SK-N-SH (cell line): ENCODE measurements around the gene NDUFB3. TPM values are rescaled to one million over a fixed set of nuclear protein-coding genes. Genes with fewer than 3 reads are reported as not detected.
A peak's percentile ranks its signal among the peaks of the same experiment; 100 is the strongest.

Source experiments
- CTCF ChIA-PET: fragments of 300-600, 350-600 bp; formaldehyde crosslinking; extraction: SDS; loops from one replicate; lab custom pipeline; 2021; lab: Yijun Ruan, JAX
- POLR2A ChIA-PET: fragments of 350-600 bp; sonication (Branson Sonifier 250); formaldehyde crosslinking; extraction: SDS; loops from one replicate; lab custom pipeline; 2020; ENCODE audit warnings: antibody characterized with exemption, inconsistent platforms; lab: Yijun Ruan, JAX
- DNase-seq: peaks from one replicate; pipeline ENCODE4 v3.0.0; 2012
- H2AFZ ChIP-seq: fragments of 200-600 bp; sonication (generic); 2 replicates; pipeline ENCODE4 v1.8.1; 2016; ENCODE audit warnings: antibody characterized with exemption, mild to moderate bottlenecking, low read depth
- H3F3A ChIP-seq: fragments of 200-600 bp; sonication (generic); replicated peaks from 2 replicates; pipeline ENCODE3; 2016; ENCODE audit warnings: antibody characterized with exemption, mild to moderate bottlenecking; ENCODE audit not compliant: insufficient read depth
- H3K27ac ChIP-seq, 2 experiments: fragments of 200-500 bp in 1 of 2; fragments of 200-600 bp in 1 of 2; sonication (Bioruptor generic) in 1 of 2; sonication (generic), shearing (Covaris generic) in 1 of 2; 2 replicates each; pipeline versions ENCODE4 v1.5.1 to v1.6.1; 2014 to 2016; ENCODE audit warnings: low read depth in 2 of 2, inconsistent platforms in 1 of 2, low read length in 1 of 2, mild to moderate bottlenecking in 1 of 2, mixed read lengths in 1 of 2
- H3K27me3 ChIP-seq: fragments of 200-600 bp; sonication (generic), shearing (Covaris generic); 2 replicates; pipeline ENCODE4 v1.6.1; 2016; ENCODE audit warnings: mixed run types; ENCODE audit not compliant: insufficient read depth
- H3K36me3 ChIP-seq, 2 experiments: fragments of 200-500 bp in 1 of 2; fragments of 200-600 bp in 1 of 2; sonication (Bioruptor generic) in 1 of 2; sonication (generic) in 1 of 2; replicated peaks in 1 of 2; 2 replicates each; pipeline versions ENCODE3 to v1.5.1; 2014 to 2016; ENCODE audit warnings: low read length in 1 of 2, mild to moderate bottlenecking in 1 of 2; ENCODE audit not compliant: insufficient read depth in 2 of 2, control insufficient read depth in 1 of 2
- H3K4me1 ChIP-seq, 2 experiments: fragments of 200-500 bp in 1 of 2; fragments of 200-600 bp in 1 of 2; sonication (Bioruptor generic) in 1 of 2; sonication (generic), shearing (Covaris generic) in 1 of 2; 2 replicates each; pipeline versions ENCODE4 v1.5.1 to v1.6.1; 2014 to 2016; ENCODE audit warnings: low read depth in 1 of 2, low read length in 1 of 2, mixed run types in 1 of 2; ENCODE audit not compliant: insufficient read depth in 2 of 2, control insufficient read depth in 1 of 2
- H3K4me2 ChIP-seq: fragments of 200-600 bp; sonication (generic), shearing (Covaris generic); 2 replicates; pipeline ENCODE4 v1.6.1; 2017; ENCODE audit warnings: mixed run types
- H3K4me3 ChIP-seq, 2 experiments: fragments of 200-500 bp in 1 of 2; fragments of 200-600 bp in 1 of 2; sonication (Bioruptor generic) in 1 of 2; sonication (generic), shearing (Covaris generic) in 1 of 2; 2 replicates each; pipeline versions ENCODE4 v1.5.1 to v1.8.1; 2014 to 2016; ENCODE audit warnings: low read depth in 2 of 2, inconsistent platforms in 1 of 2, low read length in 1 of 2, mild to moderate bottlenecking in 1 of 2, mixed read lengths in 1 of 2, moderate library complexity in 1 of 2
- H3K79me2 ChIP-seq: fragments of 200-600 bp; sonication (generic); 2 replicates; pipeline ENCODE4 v1.8.1; 2017; ENCODE audit warnings: mild to moderate bottlenecking; ENCODE audit not compliant: insufficient read depth
- H3K9ac ChIP-seq: fragments of 200-600 bp; sonication (generic); 2 replicates; pipeline ENCODE4 v1.6.1; 2017; ENCODE audit warnings: mixed run types
- H3K9me2 ChIP-seq: fragments of 200-600 bp; sonication (generic); 2 replicates; pipeline ENCODE4 v1.6.1; 2017; ENCODE audit warnings: mixed run types
- H3K9me3 ChIP-seq: fragments of 200-600 bp; sonication (generic); 2 replicates; pipeline ENCODE4 v1.6.1; 2017; ENCODE audit warnings: mixed run types, mild to moderate bottlenecking, moderate library complexity
- H4K20me1 ChIP-seq: fragments of 200-600 bp; sonication (generic); 2 replicates; pipeline ENCODE4 v1.6.1; 2017; ENCODE audit warnings: mild to moderate bottlenecking, mixed run types; ENCODE audit not compliant: insufficient read depth
- CHD2 ChIP-seq: fragments of 150-350 bp; IDR thresholded peaks from 2 replicates; pipeline ENCODE4 v1.6.1; 2018; ENCODE audit warnings: low read length; ENCODE audit not compliant: partially characterized antibody
- ELF1 ChIP-seq: IDR thresholded peaks from 2 replicates; pipeline ENCODE4 v1.4.0; 2012
- EZH2phosphoT487 ChIP-seq: fragments of 200-600 bp; sonication (generic); IDR thresholded peaks from 2 replicates; pipeline ENCODE4 v1.6.1; 2017; ENCODE audit warnings: low read depth, mixed run types, mild to moderate bottlenecking, antibody characterized with exemption, moderate library complexity, borderline replicate concordance
- FOSL2 ChIP-seq: IDR thresholded peaks from 2 replicates; pipeline ENCODE4 v1.4.0; 2012; ENCODE audit warnings: low read depth, mild to moderate bottlenecking, moderate library complexity, borderline replicate concordance
- GABPA ChIP-seq: IDR thresholded peaks from 2 replicates; pipeline ENCODE4 v1.4.0; 2012; ENCODE audit warnings: low read depth, mild to moderate bottlenecking
- GATA2 ChIP-seq: sonication (generic); formaldehyde crosslinking; IDR thresholded peaks from 2 replicates; pipeline ENCODE4 v1.5.0; 2020; ENCODE audit warnings: mild to moderate bottlenecking, missing genetic modification reagents
- JUND ChIP-seq: IDR thresholded peaks from 2 replicates; pipeline ENCODE4 v1.4.0; 2012
- MXI1 ChIP-seq: IDR thresholded peaks from 2 replicates; pipeline ENCODE4 v1.6.1; 2012; ENCODE audit warnings: mild to moderate bottlenecking, low read depth, low read length, improper control_type of control experiment
- NFIC ChIP-seq: IDR thresholded peaks from 2 replicates; pipeline ENCODE4 v1.4.0; 2012; ENCODE audit warnings: borderline replicate concordance
- POLR2AphosphoS5 ChIP-seq: IDR thresholded peaks from 2 replicates; pipeline ENCODE4 v1.6.1; 2012; ENCODE audit warnings: low read depth, low read length
- RAD21 ChIP-seq: IDR thresholded peaks from 2 replicates; pipeline ENCODE4 v1.6.1; 2012; ENCODE audit warnings: mild to moderate bottlenecking, low read length
- RCOR1 ChIP-seq: fragments of 150-350 bp; IDR thresholded peaks from 2 replicates; pipeline ENCODE4 v1.6.1; 2017; ENCODE audit warnings: antibody characterized with exemption, low read length
- RFX5 ChIP-seq: IDR thresholded peaks from 2 replicates; pipeline ENCODE4 v1.6.1; 2012; ENCODE audit warnings: mild to moderate bottlenecking, improper control_type of control experiment, low read length
- RXRA ChIP-seq: IDR thresholded peaks from 2 replicates; pipeline ENCODE4 v1.4.0; 2012; ENCODE audit warnings: low read depth, mild to moderate bottlenecking, borderline replicate concordance
- SMC3 ChIP-seq: IDR thresholded peaks from 2 replicates; pipeline ENCODE4 v1.6.1; 2012; ENCODE audit warnings: low read depth, low read length, improper control_type of control experiment
- TCF12 ChIP-seq: IDR thresholded peaks from 2 replicates; pipeline ENCODE4 v1.4.0; 2012
- TEAD4 ChIP-seq: IDR thresholded peaks from 2 replicates; pipeline ENCODE4 v1.4.0; 2012; ENCODE audit warnings: mild to moderate bottlenecking, borderline replicate concordance; ENCODE audit not compliant: insufficient read depth
- YY1 ChIP-seq: IDR thresholded peaks from 2 replicates; pipeline ENCODE4 v1.4.0; 2012; ENCODE audit warnings: low read depth, mild to moderate bottlenecking
- WGBS: methylation state at CpG from one replicate; pipeline ENCODE4 v1.1.6; 2017; ENCODE audit warnings: low lambda C conversion rate; 5-methylcytosine and 5-hydroxymethylcytosine counted together
- polyA plus RNA-seq, 3 experiments: library from polyadenylated mRNA; depleted of rRNA; stranded (reverse); fragments of >200 nt; gene quantifications; 2 replicates each; pipeline ENCODE4 v1.2.3, GENCODE V29; 2012
- TF ChIP-seq, protein P1 (sequence below): fragments of 150-350 bp; IDR thresholded peaks from 2 replicates; pipeline ENCODE4 v1.6.1; 2017; ENCODE audit warnings: antibody characterized with exemption, low read length, low read depth, borderline replicate concordance
- TF ChIP-seq, protein P2 (sequence below): IDR thresholded peaks from 2 replicates; pipeline ENCODE4; 2012
- TF ChIP-seq, protein P3 (sequence below): fragments of 150-350 bp; IDR thresholded peaks from 2 replicates; pipeline ENCODE4 v1.6.1; 2016; ENCODE audit warnings: mild to moderate bottlenecking, low read depth, low read length
- TF ChIP-seq, protein P4 (sequence below): IDR thresholded peaks from 2 replicates; pipeline ENCODE4 v1.4.0; 2012; ENCODE audit warnings: low read depth
- TF ChIP-seq, protein P5 (sequence below): IDR thresholded peaks from 2 replicates; pipeline ENCODE4 v1.4.0; 2012; ENCODE audit warnings: low read depth, borderline replicate concordance
- TF ChIP-seq, protein P6 (sequence below): IDR thresholded peaks from 2 replicates; pipeline ENCODE4 v1.6.1; 2012; ENCODE audit warnings: mild to moderate bottlenecking, low read depth, low read length, moderate library complexity
- TF ChIP-seq, protein P7 (sequence below): IDR thresholded peaks from 2 replicates; pipeline ENCODE4 v1.4.0; 2012; ENCODE audit warnings: low read depth, borderline replicate concordance

Gene NDUFB3
- polyA plus RNA-seq, 1 of the 3 experiments (the other 2 are of a cell fraction): 55.9 TPM

DNA sequence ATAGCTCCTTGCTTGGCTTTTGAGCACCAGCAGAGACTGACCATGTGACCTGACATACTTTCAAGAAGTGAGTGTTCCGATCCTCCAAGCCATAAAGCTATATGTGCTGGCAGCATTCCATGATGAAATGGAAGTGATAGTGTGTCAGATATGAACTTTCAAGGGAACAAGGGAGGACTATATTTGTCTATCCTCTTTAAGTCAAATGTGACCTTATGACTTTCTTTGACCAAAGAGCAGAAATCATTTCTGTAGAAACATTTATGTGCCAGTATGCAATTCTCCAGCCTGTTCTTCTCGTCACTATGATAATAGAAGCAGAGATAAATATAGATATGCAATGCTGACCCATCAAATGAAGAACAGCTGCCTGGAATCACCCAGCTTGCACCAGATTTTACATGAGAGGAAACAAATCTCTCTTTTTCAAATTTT, 14.7 kb upstream of the NDUFB3 start:
- no peaks in the 10 kb centered on the region for H3K9me2 ChIP-seq
- POLR2A ChIA-PET: no interaction called here
- peaks cover 93% of the 10 kb centered on the region for H3K79me2 ChIP-seq
- H3K4me2 ChIP-seq: peak overlapping the region; percentile 67; the same call in 1 of the 2 replicates
- WGBS: 25% methylated on average over 2 of the region's 2 CpGs
- H3F3A ChIP-seq: peaks cover 16% of the 10 kb centered on the region
- no peak overlapping the region for H2AFZ ChIP-seq
- peak; percentile 44 for DNase-seq
- no peaks in the 10 kb centered on the region for H3K27me3 ChIP-seq
- no peak overlapping the region; a peak in 1 of 4 replicates for H3K4me3 ChIP-seq
- H3K4me1 ChIP-seq: peaks cover 8 to 11% of the 10 kb centered on the region in 2 experiments
- H4K20me1 ChIP-seq: no peaks in the 10 kb centered on the region
- peak overlapping the region; percentile 69 to 77 for H3K27ac ChIP-seq
- H3K9ac ChIP-seq: 0 out of 2 replicates have a peak overlapping the region, but pooled peaks have one; percentile 10
- H3K36me3 ChIP-seq: peaks cover 0 to 11% of the 10 kb centered on the region in 2 experiments
- CTCF ChIA-PET: interaction anchor here (1.2 to 3.2 kb wide), 3 partner anchors 13 to 156 kb away, joined by 4 to 20 read pairs (median 5); no protein-coding TSS in a partner anchor
- no peaks in the 10 kb centered on the region for H3K9me3 ChIP-seq
- TF ChIP-seq, protein P1, sequence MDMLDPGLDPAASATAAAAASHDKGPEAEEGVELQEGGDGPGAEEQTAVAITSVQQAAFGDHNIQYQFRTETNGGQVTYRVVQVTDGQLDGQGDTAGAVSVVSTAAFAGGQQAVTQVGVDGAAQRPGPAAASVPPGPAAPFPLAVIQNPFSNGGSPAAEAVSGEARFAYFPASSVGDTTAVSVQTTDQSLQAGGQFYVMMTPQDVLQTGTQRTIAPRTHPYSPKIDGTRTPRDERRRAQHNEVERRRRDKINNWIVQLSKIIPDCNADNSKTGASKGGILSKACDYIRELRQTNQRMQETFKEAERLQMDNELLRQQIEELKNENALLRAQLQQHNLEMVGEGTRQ: no peak
- TF ChIP-seq JUND: no peak
- TF ChIP-seq, protein P2, sequence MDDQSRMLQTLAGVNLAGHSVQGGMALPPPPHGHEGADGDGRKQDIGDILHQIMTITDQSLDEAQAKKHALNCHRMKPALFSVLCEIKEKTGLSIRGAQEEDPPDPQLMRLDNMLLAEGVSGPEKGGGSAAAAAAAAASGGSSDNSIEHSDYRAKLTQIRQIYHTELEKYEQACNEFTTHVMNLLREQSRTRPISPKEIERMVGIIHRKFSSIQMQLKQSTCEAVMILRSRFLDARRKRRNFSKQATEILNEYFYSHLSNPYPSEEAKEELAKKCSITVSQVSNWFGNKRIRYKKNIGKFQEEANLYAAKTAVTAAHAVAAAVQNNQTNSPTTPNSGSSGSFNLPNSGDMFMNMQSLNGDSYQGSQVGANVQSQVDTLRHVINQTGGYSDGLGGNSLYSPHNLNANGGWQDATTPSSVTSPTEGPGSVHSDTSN: no peak
- TF ChIP-seq CHD2: no peak
- no peak for TF ChIP-seq FOSL2
- TF ChIP-seq SMC3: no peak
- TF ChIP-seq, protein P3, sequence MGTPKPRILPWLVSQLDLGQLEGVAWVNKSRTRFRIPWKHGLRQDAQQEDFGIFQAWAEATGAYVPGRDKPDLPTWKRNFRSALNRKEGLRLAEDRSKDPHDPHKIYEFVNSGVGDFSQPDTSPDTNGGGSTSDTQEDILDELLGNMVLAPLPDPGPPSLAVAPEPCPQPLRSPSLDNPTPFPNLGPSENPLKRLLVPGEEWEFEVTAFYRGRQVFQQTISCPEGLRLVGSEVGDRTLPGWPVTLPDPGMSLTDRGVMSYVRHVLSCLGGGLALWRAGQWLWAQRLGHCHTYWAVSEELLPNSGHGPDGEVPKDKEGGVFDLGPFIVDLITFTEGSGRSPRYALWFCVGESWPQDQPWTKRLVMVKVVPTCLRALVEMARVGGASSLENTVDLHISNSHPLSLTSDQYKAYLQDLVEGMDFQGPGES: no peak
- TF ChIP-seq RFX5: no peak
- TF ChIP-seq, protein P4, sequence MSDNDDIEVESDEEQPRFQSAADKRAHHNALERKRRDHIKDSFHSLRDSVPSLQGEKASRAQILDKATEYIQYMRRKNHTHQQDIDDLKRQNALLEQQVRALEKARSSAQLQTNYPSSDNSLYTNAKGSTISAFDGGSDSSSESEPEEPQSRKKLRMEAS: no peak
- TF ChIP-seq RXRA: no peak
- TF ChIP-seq POLR2AphosphoS5: no peak
- TF ChIP-seq, protein P5, sequence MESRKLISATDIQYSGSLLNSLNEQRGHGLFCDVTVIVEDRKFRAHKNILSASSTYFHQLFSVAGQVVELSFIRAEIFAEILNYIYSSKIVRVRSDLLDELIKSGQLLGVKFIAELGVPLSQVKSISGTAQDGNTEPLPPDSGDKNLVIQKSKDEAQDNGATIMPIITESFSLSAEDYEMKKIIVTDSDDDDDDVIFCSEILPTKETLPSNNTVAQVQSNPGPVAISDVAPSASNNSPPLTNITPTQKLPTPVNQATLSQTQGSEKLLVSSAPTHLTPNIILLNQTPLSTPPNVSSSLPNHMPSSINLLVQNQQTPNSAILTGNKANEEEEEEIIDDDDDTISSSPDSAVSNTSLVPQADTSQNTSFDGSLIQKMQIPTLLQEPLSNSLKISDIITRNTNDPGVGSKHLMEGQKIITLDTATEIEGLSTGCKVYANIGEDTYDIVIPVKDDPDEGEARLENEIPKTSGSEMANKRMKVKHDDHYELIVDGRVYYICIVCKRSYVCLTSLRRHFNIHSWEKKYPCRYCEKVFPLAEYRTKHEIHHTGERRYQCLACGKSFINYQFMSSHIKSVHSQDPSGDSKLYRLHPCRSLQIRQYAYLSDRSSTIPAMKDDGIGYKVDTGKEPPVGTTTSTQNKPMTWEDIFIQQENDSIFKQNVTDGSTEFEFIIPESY: no peak
- TF ChIP-seq YY1: no peak
- TF ChIP-seq TCF12: peak; percentile 55
- no peak for TF ChIP-seq EZH2phosphoT487
- TF ChIP-seq RAD21: no peak; the same call in 1 of the 2 replicates
- TF ChIP-seq, protein P6, sequence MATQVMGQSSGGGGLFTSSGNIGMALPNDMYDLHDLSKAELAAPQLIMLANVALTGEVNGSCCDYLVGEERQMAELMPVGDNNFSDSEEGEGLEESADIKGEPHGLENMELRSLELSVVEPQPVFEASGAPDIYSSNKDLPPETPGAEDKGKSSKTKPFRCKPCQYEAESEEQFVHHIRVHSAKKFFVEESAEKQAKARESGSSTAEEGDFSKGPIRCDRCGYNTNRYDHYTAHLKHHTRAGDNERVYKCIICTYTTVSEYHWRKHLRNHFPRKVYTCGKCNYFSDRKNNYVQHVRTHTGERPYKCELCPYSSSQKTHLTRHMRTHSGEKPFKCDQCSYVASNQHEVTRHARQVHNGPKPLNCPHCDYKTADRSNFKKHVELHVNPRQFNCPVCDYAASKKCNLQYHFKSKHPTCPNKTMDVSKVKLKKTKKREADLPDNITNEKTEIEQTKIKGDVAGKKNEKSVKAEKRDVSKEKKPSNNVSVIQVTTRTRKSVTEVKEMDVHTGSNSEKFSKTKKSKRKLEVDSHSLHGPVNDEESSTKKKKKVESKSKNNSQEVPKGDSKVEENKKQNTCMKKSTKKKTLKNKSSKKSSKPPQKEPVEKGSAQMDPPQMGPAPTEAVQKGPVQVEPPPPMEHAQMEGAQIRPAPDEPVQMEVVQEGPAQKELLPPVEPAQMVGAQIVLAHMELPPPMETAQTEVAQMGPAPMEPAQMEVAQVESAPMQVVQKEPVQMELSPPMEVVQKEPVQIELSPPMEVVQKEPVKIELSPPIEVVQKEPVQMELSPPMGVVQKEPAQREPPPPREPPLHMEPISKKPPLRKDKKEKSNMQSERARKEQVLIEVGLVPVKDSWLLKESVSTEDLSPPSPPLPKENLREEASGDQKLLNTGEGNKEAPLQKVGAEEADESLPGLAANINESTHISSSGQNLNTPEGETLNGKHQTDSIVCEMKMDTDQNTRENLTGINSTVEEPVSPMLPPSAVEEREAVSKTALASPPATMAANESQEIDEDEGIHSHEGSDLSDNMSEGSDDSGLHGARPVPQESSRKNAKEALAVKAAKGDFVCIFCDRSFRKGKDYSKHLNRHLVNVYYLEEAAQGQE: no peak
- TF ChIP-seq, protein P7, sequence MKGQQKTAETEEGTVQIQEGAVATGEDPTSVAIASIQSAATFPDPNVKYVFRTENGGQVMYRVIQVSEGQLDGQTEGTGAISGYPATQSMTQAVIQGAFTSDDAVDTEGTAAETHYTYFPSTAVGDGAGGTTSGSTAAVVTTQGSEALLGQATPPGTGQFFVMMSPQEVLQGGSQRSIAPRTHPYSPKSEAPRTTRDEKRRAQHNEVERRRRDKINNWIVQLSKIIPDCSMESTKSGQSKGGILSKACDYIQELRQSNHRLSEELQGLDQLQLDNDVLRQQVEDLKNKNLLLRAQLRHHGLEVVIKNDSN: peak; percentile 64; the same call in 1 of the 2 replicates
- no peak for TF ChIP-seq NFIC
- TF ChIP-seq GATA2 (CRISPR knock-in tag): peak; percentile 12; the same call in 1 of the 2 replicates
- peak; percentile 42 for TF ChIP-seq MXI1
- no peak for TF ChIP-seq ELF1
- TF ChIP-seq GABPA: no peak
- TF ChIP-seq RCOR1: 0 out of 2 replicates have a peak, but pooled peaks have one; percentile 10
- no peak for TF ChIP-seq TEAD4
